WERI-Rb-1 (cell line): ENCODE results near the gene TKTL1.
"Not testable (repeated sequence)": the region's sequence is repeated elsewhere in the genome, so short reads cannot be mapped to it uniquely, and the experiment has no call there.

Experiments
- DNase-seq: peaks from one replicate; pipeline ENCODE4 v3.0.0-alpha.2; 2020
- H3K27ac ChIP-seq: fragments of 250-450 bp; sonication (Bioruptor Pico); 2 replicates; pipeline ENCODE4 v1.5.1; 2020; ENCODE audit warnings: mild to moderate bottlenecking, moderate library complexity
- H3K27me3 ChIP-seq: fragments of 250-450 bp; sonication (Bioruptor Pico); 2 replicates; pipeline ENCODE4 v1.5.1; 2021; ENCODE audit warnings: mild to moderate bottlenecking, low read depth, moderate library complexity; ENCODE audit not compliant: insufficient read depth, severe bottlenecking
- H3K36me3 ChIP-seq: fragments of 250-450 bp; sonication (Bioruptor Pico); 2 replicates; pipeline ENCODE4 v1.5.1; 2020; ENCODE audit warnings: mild to moderate bottlenecking, moderate library complexity
- H3K4me3 ChIP-seq: 2 replicates; pipeline ENCODE4 v1.5.1; 2011; ENCODE audit warnings: low read depth, mild to moderate bottlenecking, control low read depth, low read length
- H3K9me3 ChIP-seq: fragments of 250-450 bp; sonication (Bioruptor Pico); 2 replicates; pipeline ENCODE4 v1.5.1; 2021; ENCODE audit warnings: mild to moderate bottlenecking, moderate library complexity; ENCODE audit not compliant: severe bottlenecking
- TF ChIP-seq, protein P1 (sequence below): IDR thresholded peaks from 2 replicates; pipeline ENCODE4 v1.5.1; 2011; ENCODE audit warnings: low read depth, mild to moderate bottlenecking, control low read depth, inconsistent platforms, low read length

The TKTL1 gene

DNA sequence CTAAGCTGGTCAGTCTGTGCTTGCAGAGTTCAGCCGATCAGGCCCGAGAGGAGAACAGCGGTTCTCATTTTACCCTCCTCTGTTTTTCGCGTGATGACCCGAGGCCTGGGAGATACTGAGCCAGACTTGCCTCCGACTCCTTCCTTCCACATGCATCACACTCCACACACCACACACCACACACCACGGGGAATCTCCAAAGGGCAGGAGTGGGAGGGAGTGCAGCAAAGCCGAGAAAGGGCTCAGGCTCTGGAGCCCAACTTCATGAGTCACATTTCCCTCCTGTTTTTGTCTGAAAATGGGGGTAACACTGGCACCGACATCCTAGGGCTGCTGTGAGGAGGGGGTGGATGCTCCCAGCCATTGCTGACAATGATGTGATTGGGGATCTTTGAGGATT lies 38.9 kb downstream of the TKTL1 start:
- peaks cover 9% of the 10 kb centered on the region for H3K27me3 ChIP-seq
- no peak overlapping the region for H3K4me3 ChIP-seq
- H3K9me3 ChIP-seq: no peaks in the 10 kb centered on the region
- no peaks in the 10 kb centered on the region for H3K36me3 ChIP-seq
- no peak for DNase-seq
- no peak overlapping the region for H3K27ac ChIP-seq
- TF ChIP-seq, protein P1, sequence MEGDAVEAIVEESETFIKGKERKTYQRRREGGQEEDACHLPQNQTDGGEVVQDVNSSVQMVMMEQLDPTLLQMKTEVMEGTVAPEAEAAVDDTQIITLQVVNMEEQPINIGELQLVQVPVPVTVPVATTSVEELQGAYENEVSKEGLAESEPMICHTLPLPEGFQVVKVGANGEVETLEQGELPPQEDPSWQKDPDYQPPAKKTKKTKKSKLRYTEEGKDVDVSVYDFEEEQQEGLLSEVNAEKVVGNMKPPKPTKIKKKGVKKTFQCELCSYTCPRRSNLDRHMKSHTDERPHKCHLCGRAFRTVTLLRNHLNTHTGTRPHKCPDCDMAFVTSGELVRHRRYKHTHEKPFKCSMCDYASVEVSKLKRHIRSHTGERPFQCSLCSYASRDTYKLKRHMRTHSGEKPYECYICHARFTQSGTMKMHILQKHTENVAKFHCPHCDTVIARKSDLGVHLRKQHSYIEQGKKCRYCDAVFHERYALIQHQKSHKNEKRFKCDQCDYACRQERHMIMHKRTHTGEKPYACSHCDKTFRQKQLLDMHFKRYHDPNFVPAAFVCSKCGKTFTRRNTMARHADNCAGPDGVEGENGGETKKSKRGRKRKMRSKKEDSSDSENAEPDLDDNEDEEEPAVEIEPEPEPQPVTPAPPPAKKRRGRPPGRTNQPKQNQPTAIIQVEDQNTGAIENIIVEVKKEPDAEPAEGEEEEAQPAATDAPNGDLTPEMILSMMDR: no peak

DNA sequence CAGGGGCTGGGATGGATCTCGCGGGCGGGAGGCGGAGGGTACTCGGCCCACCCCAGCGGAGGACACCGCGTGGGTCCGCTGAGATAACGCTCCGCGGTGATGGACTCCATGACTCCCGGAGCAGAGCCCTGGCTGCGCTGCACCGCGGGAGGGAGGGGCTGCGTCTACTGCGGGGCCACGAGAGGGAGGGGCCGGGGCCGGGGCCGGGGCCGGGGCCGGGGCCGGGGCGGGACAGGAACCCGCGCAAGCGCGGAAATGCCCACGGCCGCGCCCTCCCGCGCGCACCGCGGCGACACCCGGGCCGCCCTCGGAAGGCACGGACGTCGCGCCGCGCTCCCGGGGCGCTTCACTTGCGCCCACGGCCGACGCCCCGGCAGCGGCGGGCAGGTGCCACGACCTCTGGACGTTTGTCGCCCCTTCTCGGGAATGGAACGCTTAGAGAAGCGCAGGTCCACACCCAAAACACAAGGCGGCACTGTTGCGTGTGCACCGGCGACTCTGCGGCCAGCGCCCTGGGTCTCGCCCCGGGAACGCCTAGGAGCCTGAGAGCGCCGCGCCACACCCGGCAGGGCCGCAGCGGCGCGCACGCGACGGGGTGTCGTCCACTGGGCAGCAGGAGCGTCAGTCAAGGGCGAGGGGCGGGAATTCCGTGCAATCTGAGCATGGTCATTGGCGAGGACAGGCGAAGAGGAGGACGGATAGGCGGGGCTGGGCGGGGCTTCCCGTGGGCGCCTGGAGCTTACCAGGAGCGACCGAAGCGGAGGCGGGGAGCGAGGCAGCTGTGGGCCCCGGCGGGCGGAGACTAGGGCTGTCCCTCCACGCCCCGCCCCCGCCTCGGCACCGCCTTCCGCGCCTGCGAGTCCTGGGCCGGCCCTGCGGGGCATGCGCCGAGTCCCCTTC lies 46.1 kb downstream of the TKTL1 start:
- DNase-seq: peak; percentile 20
- H3K4me3 ChIP-seq, H3K27me3 ChIP-seq, H3K9me3 ChIP-seq, H3K27ac ChIP-seq, H3K36me3 ChIP-seq: not testable (repeated sequence)

DNA sequence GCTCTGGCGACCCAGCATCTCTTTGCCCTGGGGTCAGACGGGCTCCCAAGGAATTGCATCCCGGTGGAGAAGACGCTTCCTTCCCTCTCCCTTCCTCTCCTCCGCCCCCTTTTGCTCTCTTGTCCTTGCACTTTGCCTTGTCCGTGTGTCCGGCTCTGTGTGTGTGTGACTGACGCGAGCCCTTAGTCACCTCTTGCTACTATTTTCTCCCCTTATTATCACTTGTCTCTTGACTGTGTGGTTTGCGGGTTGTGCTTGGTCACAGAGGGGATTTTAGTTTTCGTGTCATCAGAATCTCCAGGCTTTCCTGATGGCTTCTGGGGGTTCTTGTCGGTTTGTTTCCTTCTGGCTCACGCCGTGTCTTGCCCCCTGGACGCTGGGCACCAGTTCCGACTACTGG lies 47.5 kb downstream of the TKTL1 start:
- H3K9me3 ChIP-seq, DNase-seq, H3K4me3 ChIP-seq, H3K27me3 ChIP-seq, H3K36me3 ChIP-seq, H3K27ac ChIP-seq: not testable (repeated sequence)

DNA sequence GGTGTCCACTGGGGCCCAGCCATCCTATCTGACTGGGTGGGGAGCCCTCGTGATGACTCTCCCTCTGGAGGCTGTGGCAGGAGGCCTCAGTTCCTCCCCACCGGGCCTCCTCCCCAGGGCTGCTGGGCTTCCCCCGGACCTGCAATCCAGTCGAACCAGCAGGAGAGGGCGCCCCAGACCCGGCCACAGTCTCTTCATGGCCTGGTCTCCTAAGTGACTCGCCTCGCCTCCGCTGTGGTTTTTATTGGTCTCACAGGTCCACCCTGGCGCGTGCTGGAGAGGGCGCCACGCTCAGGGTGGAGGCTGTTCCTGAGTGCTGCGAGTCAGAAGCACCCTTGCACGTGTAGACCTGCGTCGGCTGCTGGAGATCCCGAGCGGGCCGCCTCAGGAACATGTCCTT lies 48.0 kb downstream of the TKTL1 start:
- not testable (repeated sequence) for H3K27me3 ChIP-seq, H3K4me3 ChIP-seq, DNase-seq, H3K27ac ChIP-seq, H3K9me3 ChIP-seq, H3K36me3 ChIP-seq

DNA sequence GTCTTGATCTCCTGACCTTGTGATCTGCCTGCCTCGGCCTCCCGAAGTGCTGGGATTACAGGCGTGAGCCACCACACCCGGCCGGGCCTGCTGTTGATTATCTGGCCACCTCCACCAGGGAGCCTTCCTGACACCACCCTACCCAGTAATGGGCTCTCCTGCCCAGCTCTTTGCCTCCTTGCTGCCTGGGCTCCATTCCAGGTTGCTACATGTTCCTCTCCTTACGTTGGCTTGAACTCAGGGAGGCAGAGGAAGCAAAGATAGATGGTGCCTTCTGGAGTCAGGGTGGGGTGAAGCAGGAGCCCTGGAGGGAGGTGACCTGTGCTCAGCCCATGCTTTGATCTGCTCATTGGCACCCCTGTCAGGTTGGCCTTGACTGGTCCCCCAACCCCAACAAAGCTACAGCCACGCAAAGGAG lies 52.5 kb downstream of the TKTL1 start:
- no peaks in the 10 kb centered on the region for H3K9me3 ChIP-seq
- TF ChIP-seq, protein P1: no peak
- DNase-seq: no peak
- no peak overlapping the region for H3K4me3 ChIP-seq
- H3K27me3 ChIP-seq: peaks cover 26% of the 10 kb centered on the region
- H3K27ac ChIP-seq: no peak overlapping the region
- H3K36me3 ChIP-seq: peaks cover 52% of the 10 kb centered on the region

DNA sequence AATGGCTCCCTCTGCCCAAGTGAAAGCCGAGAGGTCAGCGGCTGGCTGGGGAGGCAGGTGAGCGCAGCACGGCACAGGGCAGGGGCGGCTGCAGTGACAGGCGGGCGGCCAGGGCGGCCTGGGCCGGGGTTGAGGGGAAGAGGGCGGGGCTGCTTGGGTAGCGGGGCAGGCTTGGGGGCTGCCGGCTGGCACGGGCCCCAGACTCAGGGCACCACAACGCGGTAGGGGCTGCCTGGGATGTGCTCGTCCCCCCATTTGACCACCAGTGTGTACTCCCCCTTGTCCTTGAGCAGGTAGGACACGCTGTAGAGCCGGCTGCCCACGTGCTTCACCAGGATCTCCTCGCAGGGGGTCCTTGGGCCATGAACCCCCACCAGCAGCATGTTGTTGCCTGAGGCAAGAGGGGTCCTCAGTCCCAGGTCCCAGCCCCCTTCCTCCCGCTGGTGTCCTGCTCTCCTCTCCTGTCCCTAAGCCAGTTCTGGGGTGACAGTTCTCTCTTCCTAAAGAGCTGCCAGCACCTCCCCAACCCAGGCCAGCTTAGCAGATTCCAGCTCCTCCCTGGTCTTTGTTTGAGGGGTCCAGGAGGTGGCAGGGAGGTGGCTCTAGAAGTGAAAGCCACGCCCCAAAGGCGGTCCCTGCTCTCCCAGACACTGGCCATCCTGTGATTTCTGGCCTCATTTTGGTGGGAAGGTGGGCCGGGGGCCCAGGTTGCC lies 53.2 kb downstream of the TKTL1 start:
- TF ChIP-seq, protein P1: no peak
- H3K9me3 ChIP-seq: no peaks in the 10 kb centered on the region
- no peak overlapping the region for H3K4me3 ChIP-seq
- no peak overlapping the region for H3K27ac ChIP-seq
- peaks cover 29% of the 10 kb centered on the region for H3K27me3 ChIP-seq
- no peak for DNase-seq
- peaks cover 59% of the 10 kb centered on the region for H3K36me3 ChIP-seq

DNA sequence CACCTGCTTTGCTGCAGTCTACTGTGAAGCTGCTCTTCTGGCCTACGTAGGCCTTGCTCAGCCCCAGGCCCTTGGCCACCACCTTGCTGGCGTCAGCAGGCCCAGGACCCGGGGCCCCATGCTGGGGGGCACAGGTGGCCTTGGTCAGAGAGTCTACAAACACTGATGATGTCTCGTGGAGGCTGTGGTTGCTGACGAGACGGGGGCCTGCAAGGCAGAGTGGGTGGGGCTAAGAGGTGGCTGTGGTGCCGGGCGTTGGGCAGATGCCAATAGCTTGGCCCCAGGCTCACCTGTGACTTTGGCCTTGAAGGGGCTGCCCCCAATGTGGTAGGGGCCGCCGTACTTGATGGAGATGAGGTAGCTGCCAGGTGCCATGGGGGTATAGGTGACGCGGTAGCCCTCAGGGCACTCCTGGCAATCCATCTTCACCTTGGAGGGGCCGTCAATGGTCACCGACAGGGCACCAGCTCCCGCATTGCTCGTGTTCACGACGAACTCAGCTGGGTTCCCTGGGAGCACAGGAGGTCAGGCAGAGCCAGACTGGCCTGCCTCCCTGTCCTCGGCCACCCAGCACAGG lies 53.9 kb downstream of the TKTL1 start:
- Histone ChIP-seq H3K9me3 (no peaks in the 10 kb centered on the region), H3K4me3 (no peak overlapping the region), H3K36me3 (peaks cover 65% of the 10 kb centered on the region), H3K27me3 (peaks cover 34% of the 10 kb centered on the region), H3K27ac (peak overlapping the region; percentile 55)
- TF ChIP-seq, protein P1: no peak
- DNase-seq: no peak
